HepG2 (cell line): ENCODE data around the gene GPC6. TPM values are rescaled to one million over a fixed set of nuclear protein-coding genes. Genes with fewer than 3 reads are reported as not detected.
A peak's percentile ranks its signal among the peaks of the same experiment; 100 is the strongest.

Experiments
- ATAC-seq: fragments of 200-7000 bp; cut with Tn5 transposase; 3 replicates; pipeline ENCODE4 v1.9.1; 2020; ENCODE audit warnings: mild to moderate bottlenecking, moderate library complexity
- BruUV-seq: library from RNA; stranded (reverse); fragments of 400-500 nt; replicated peaks from 2 replicates; lab custom pipeline; 2021; lab: Mats Ljungman, UMichigan
- CTCF ChIA-PET: fragments of 300-600 bp; formaldehyde crosslinking; extraction: SDS; loops from one replicate; lab custom pipeline; 2021; ENCODE audit warnings: low total read pairs, inconsistent platforms, low intra/inter-chr PET ratio; lab: Yijun Ruan, JAX
- POLR2A ChIA-PET: fragments of 350-600 bp; sonication (Branson Sonifier 250); formaldehyde crosslinking; loops from one replicate; lab custom pipeline; 2020; ENCODE audit warnings: antibody characterized with exemption, inconsistent platforms; lab: Yijun Ruan, JAX
- DNase-seq: peaks from one replicate; pipeline ENCODE4 v3.0.0-alpha.2; 2015; ENCODE audit warnings: low spot score
- FAIRE-seq: peaks from 3 replicates; lab custom pipeline; 2011; peaks lifted over from hg19 to GRCh38; lab: Jason Lieb, UNC
- H2AFZ ChIP-seq: one replicate; pipeline ENCODE4 v1.6.1; 2011; ENCODE audit warnings: low read length, inconsistent platforms
- H3K27ac ChIP-seq: fragments of 300-600 bp; 3 replicates; pipeline ENCODE4 v1.8.0; 2011; ENCODE audit warnings: mixed run types, mild to moderate bottlenecking, mixed read lengths, low read length, inconsistent platforms; ENCODE audit not compliant: insufficient read depth; ENCODE audit errors: extremely low read length
- H3K27me3 ChIP-seq, 2 experiments: fragments of 200-600 bp in 1 of 2; 2 replicates in 1 of 2; 3 replicates in 1 of 2; pipeline versions ENCODE4 v1.6.0 to v1.8.0; 2011; ENCODE audit warnings: low read length in 2 of 2, mild to moderate bottlenecking in 2 of 2, moderate library complexity in 2 of 2, inconsistent platforms in 1 of 2; ENCODE audit not compliant: insufficient read depth in 2 of 2, control insufficient read depth in 1 of 2
- H3K36me3 ChIP-seq, 2 experiments: fragments of 200-600 bp in 1 of 2; replicated peaks in 1 of 2; 2 replicates in 1 of 2; 3 replicates in 1 of 2; pipeline versions ENCODE4 v1.5.1 to v1.8.0; 2011; ENCODE audit warnings: low read length in 2 of 2, inconsistent platforms in 1 of 2; ENCODE audit not compliant: insufficient read depth in 2 of 2, control insufficient read depth in 1 of 2
- H3K4me1 ChIP-seq: 2 replicates; pipeline ENCODE4 v1.5.1; 2012; ENCODE audit warnings: low read length, inconsistent platforms; ENCODE audit not compliant: insufficient read depth
- H3K4me2 ChIP-seq: 2 replicates; pipeline ENCODE4 v1.6.0; 2011; ENCODE audit warnings: low read depth, low read length, inconsistent platforms
- H3K4me3 ChIP-seq, 3 experiments: fragments of 200-600 bp in 1 of 3; sonication (generic), shearing (Covaris generic) in 1 of 3; replicated peaks in 1 of 3; 2 replicates each; pipeline ENCODE4 v1.5.1; 2011 to 2016; ENCODE audit warnings: low read length in 3 of 3, inconsistent platforms in 2 of 3, low read depth in 2 of 3, mild to moderate bottlenecking in 2 of 3, control low read depth in 1 of 3, mixed read lengths in 1 of 3; ENCODE audit not compliant: insufficient read depth in 1 of 3
- H3K79me2 ChIP-seq: one replicate; pipeline ENCODE4 v1.6.1; 2011; ENCODE audit warnings: low read length, inconsistent platforms; ENCODE audit not compliant: insufficient read depth
- H3K9ac ChIP-seq: 2 replicates; pipeline ENCODE4 v1.6.0; 2011; ENCODE audit warnings: mild to moderate bottlenecking, low read depth, low read length, inconsistent platforms; ENCODE audit not compliant: insufficient read depth
- H3K9me3 ChIP-seq: 2 replicates; pipeline ENCODE4 v1.5.1; 2012; ENCODE audit warnings: mild to moderate bottlenecking, low read length
- H4K20me1 ChIP-seq: 2 replicates; pipeline ENCODE4 v1.6.0; 2011; ENCODE audit warnings: inconsistent platforms, mild to moderate bottlenecking, low read length, moderate library complexity; ENCODE audit not compliant: insufficient read depth
- MED1 ChIP-seq: sonication (generic); formaldehyde crosslinking; IDR thresholded peaks from 2 replicates; pipeline ENCODE4 v1.4.0; 2020; ENCODE audit warnings: missing genetic modification reagents
- TAF1 ChIP-seq: sonication (generic); formaldehyde crosslinking; IDR thresholded peaks from 2 replicates; pipeline ENCODE4 v1.4.0; 2020; ENCODE audit warnings: missing genetic modification reagents
- ZBTB2 ChIP-seq: sonication (generic); formaldehyde crosslinking; IDR thresholded peaks from 2 replicates; pipeline ENCODE4 v1.8.0; 2022; ENCODE audit warnings: low read depth, missing genetic modification reagents
- ZNF101 ChIP-seq: sonication (generic); formaldehyde crosslinking; IDR thresholded peaks from 2 replicates; pipeline ENCODE4 v1.4.0; 2020; ENCODE audit warnings: mild to moderate bottlenecking, low read depth, missing genetic modification reagents, borderline replicate concordance
- ZNF691 ChIP-seq: sonication (generic); formaldehyde crosslinking; IDR thresholded peaks from 2 replicates; pipeline ENCODE4 v1.4.0; 2020; ENCODE audit warnings: missing genetic modification reagents, low read depth, mild to moderate bottlenecking, borderline replicate concordance
- WGBS: methylation state at CpG from one replicate; pipeline ENCODE4 v1.1.6; 2017; ENCODE audit warnings: low lambda C conversion rate; 5-methylcytosine and 5-hydroxymethylcytosine counted together
- in situ Hi-C: cut with HindIII; loops from 2 replicates; pipeline ENCODE4 v1.10.0; 2017; ENCODE audit warnings: low pct_unique_long_range_greater_than_20kb; ENCODE audit not compliant: extremely low pct_ligation_motif_present
- intact Hi-C: fragments of 100-400 bp; cut with micrococcal nuclease; formaldehyde crosslinking; loops from one replicate; pipeline ENCODE4 v1.10.0; 2022; ENCODE audit not compliant: unreplicated experiment
- polyA plus RNA-seq, 8 experiments: library from polyadenylated mRNA; depleted of rRNA in 3 of 8; stranded (reverse) in 7 of 8; unstranded in 1 of 8; fragments of >200 nt; fragmentation: Illumina TruSeq in 4 of 8; extraction: Trizol in 4 of 8; gene quantifications; 2 replicates each; pipeline versions ENCODE4 v1.2.1 to v1.2.3, GENCODE V29; 2011 to 2016; ENCODE audit warnings: low read depth in 4 of 8, missing spikeins in 1 of 8, mixed read lengths in 1 of 8; ENCODE audit not compliant: insufficient read depth in 1 of 8
- total RNA-seq, 5 experiments: library from RNA; depleted of rRNA; stranded (reverse); fragments of >200 nt; fragmentation: Illumina TruSeq; extraction: Trizol; gene quantifications; 2 replicates each; pipeline ENCODE4 v1.2.3, GENCODE V29; 2016; ENCODE audit warnings: low read depth in 1 of 5

GPC6 gene
- total and polyA plus RNA-seq, 2 of the 13 experiments (the other 11 are each of a cell fraction or from before 2014, with no cell fraction given) = 24.5 to 33.9 TPM

- TF ChIP-seq MED1 (peak; percentile 10; the same call in 1 of the 2 replicates), TAF1 (CRISPR knock-in tag) (no peak), ZNF691 (CRISPR knock-in tag) (no peak)
- TF ChIP-seq, all 625 proteins: peak for 6
Measured at GRCh38 chr13:93758575-93758974, 532.0 kb downstream of the GPC6 start (continued).

- DNase-seq = no peak
- Histone ChIP-seq H3K9ac (no peak overlapping the region), H2AFZ (no peak overlapping the region), H3K9me3 (peaks cover 15% of the 10 kb centered on the region; the same call in 1 of the 2 replicates), H3K79me2 (no peaks in the 10 kb centered on the region), H3K4me2 (no peak overlapping the region), H3K4me3 (no peak overlapping the region), H3K27ac (no peak overlapping the region), H3K4me1 (peaks cover 36% of the 10 kb centered on the region), H4K20me1 (no peaks in the 10 kb centered on the region), H3K36me3 (no peaks in the 10 kb centered on the region), H3K27me3 (no peaks in the 10 kb centered on the region)
- BruUV-seq = no TSS peak
- no peak for FAIRE-seq
- ATAC-seq = no peak
- in situ Hi-C loops (loop anchor here (25.0 kb wide), 1 partner anchor 526 kb away; the partner anchor contains the start of gene GPC6), intact Hi-C loops (no loop called here)
- POLR2A ChIA-PET = no interaction called here
- WGBS = 95% methylated on average over 6 of the region's 6 CpGs
- CTCF ChIA-PET = no interaction called here
- TF ChIP-seq ZNF101 (CRISPR knock-in tag) (peak; percentile 99), ZBTB2 (CRISPR knock-in tag) (no peak)
Measured at GRCh38 chr13:93762708-93763426, 536.3 kb downstream of the GPC6 start.
